RPMI7951 (cell line): Measurements from ENCODE around the gene BMP6. TPM values are rescaled to one million over a fixed set of nuclear protein-coding genes. Genes with fewer than 3 reads are reported as not detected.

Experiments used
- total RNA-seq: library from RNA; depleted of rRNA; stranded (reverse); fragments of >200 nt; shearing (Covaris generic); gene quantifications from 2 replicates; pipeline ENCODE4 v1.2.3, GENCODE V29; 2014; rRNA removed

BMP6 gene
- total RNA-seq, 1 experiment from 2014 or later: not detected

Other genes with a start within 250 kb of the BMP6 start
- under 0.01 TPM in 2 replicates for gene DSP, start 184.4 kb upstream of the BMP6 start, total RNA-seq
- gene SNRNP48, start 135.9 kb upstream of the BMP6 start, total RNA-seq: 18.5 and 19.2 TPM in 2 replicates
- gene TXNDC5, start 184.7 kb downstream of the BMP6 start, total RNA-seq: 390 and 442 TPM in 2 replicates